ENCODE data around the gene RASA3. TPM values are rescaled to one million over a fixed set of nuclear protein-coding genes. Genes with fewer than 3 reads are reported as not detected.

RASA3 gene
- total RNA-seq, 1 donor from 2014 or later: 25.4 TPM

- Histone ChIP-seq H3K27me3 (ENCODE audit: control insufficient read depth, insufficient read depth, low read length) (no peaks in the 10 kb centered on the region), H3K4me3 (ENCODE audit: low read depth, low read length) (no peak overlapping the region), H3K36me3 (ENCODE audit: control insufficient read depth, insufficient read depth, low read length) (no peaks in the 10 kb centered on the region)
- DNase-seq (ENCODE audit: low read depth): no peak
- no peak for TF ChIP-seq CTCF (IDR thresholded peaks at IDR 0.05; ENCODE audit: insufficient read depth, low read length, poor library complexity, severe bottlenecking)
Observed at GRCh38 chr13:113945857-113946408, 186.5 kb downstream of the RASA3 start.

GRCh38 chr13:113943821-113944565, 188.4 kb downstream of the RASA3 start:
- H3K36me3 ChIP-seq (ENCODE audit: control insufficient read depth, insufficient read depth, low read length): no peaks in the 10 kb centered on the region
- H3K4me3 ChIP-seq (ENCODE audit: low read depth, low read length): no peak overlapping the region
- no peak for DNase-seq (ENCODE audit: low read depth)
- TF ChIP-seq CTCF (IDR thresholded peaks at IDR 0.05; ENCODE audit: insufficient read depth, low read length, poor library complexity, severe bottlenecking): no peak
- peaks cover 2% of the 10 kb centered on the region for H3K27me3 ChIP-seq (ENCODE audit: control insufficient read depth, insufficient read depth, low read length)

GRCh38 chr13:113942591-113943103, 189.8 kb downstream of the RASA3 start:
- Histone ChIP-seq H3K36me3 (ENCODE audit: control insufficient read depth, insufficient read depth, low read length) (no peaks in the 10 kb centered on the region), H3K4me3 (ENCODE audit: low read depth, low read length) (no peak overlapping the region), H3K27me3 (ENCODE audit: control insufficient read depth, insufficient read depth, low read length) (peaks cover 5% of the 10 kb centered on the region)
- no peak for TF ChIP-seq CTCF (IDR thresholded peaks at IDR 0.05; ENCODE audit: insufficient read depth, low read length, poor library complexity, severe bottlenecking)
- no peak for DNase-seq (ENCODE audit: low read depth)

GRCh38 chr13:113941571-113942191, 190.7 kb downstream of the RASA3 start:
- DNase-seq (ENCODE audit: low read depth): no peak
- H3K27me3 ChIP-seq (ENCODE audit: control insufficient read depth, insufficient read depth, low read length): peaks cover 5% of the 10 kb centered on the region
- no peaks in the 10 kb centered on the region for H3K36me3 ChIP-seq (ENCODE audit: control insufficient read depth, insufficient read depth, low read length)
- no peak for TF ChIP-seq CTCF (IDR thresholded peaks at IDR 0.05; ENCODE audit: insufficient read depth, low read length, poor library complexity, severe bottlenecking)
- no peak overlapping the region for H3K4me3 ChIP-seq (ENCODE audit: low read depth, low read length)

- no peak for TF ChIP-seq CTCF (IDR thresholded peaks at IDR 0.05; ENCODE audit: insufficient read depth, low read length, poor library complexity, severe bottlenecking)
- no peak for DNase-seq (ENCODE audit: low read depth)
- Histone ChIP-seq H3K27me3 (ENCODE audit: control insufficient read depth, insufficient read depth, low read length) (peaks cover 5% of the 10 kb centered on the region), H3K4me3 (ENCODE audit: low read depth, low read length) (no peak overlapping the region), H3K36me3 (ENCODE audit: control insufficient read depth, insufficient read depth, low read length) (no peaks in the 10 kb centered on the region)
Observed at GRCh38 chr13:113939944-113940297, 192.5 kb downstream of the RASA3 start.
